Urinary bladder (tissue), 4 donors: ENCODE measurements around the gene C5. TPM values are rescaled to one million over a fixed set of nuclear protein-coding genes. Genes with fewer than 3 reads are reported as not detected.
"Not testable (repeated sequence)": the region's sequence is repeated elsewhere in the genome, so short reads cannot be mapped to it uniquely, and the experiment has no call there.

ENCODE experiments used
- DNase-seq: peaks from one replicate; pipeline ENCODE4 v3.0.0-alpha.2; 2015; ENCODE audit errors: extremely low spot score
- H3K27ac ChIP-seq: one replicate; pipeline ENCODE4 v1.5.1; 2013; ENCODE audit warnings: low read depth, mild to moderate bottlenecking, moderate library complexity
- H3K36me3 ChIP-seq: one replicate; pipeline ENCODE4 v1.6.1; 2013; ENCODE audit warnings: mild to moderate bottlenecking, moderate library complexity; ENCODE audit not compliant: insufficient read depth
- H3K4me1 ChIP-seq: one replicate; pipeline ENCODE4 v1.6.1; 2013; ENCODE audit warnings: mild to moderate bottlenecking, moderate library complexity; ENCODE audit not compliant: insufficient read depth
- H3K4me3 ChIP-seq: one replicate; pipeline ENCODE4 v1.5.1; 2013; ENCODE audit warnings: low read depth, low read length
- WGBS: extraction: QIAGEN DNeasy Blood & Tissue Kit; methylation state at CpG from one replicate; pipeline ENCODE4 v1.1.7; 2013; 5-methylcytosine and 5-hydroxymethylcytosine counted together
- polyA plus RNA-seq: library from polyadenylated mRNA; stranded (reverse); fragments of 200-250 nt; gene quantifications from one replicate; pipeline ENCODE4 v1.2.3, GENCODE V29; 2013
- total RNA-seq: library from RNA; depleted of rRNA; stranded (reverse); fragments of >200 nt; gene quantifications from one replicate; pipeline ENCODE4 v1.2.3, GENCODE V29; 2014
- donor health status: healthy with polysubstance abuse.
- donor health status: healthy.

The C5 gene
- total and polyA plus RNA-seq, 2 donors = 3.2 to 18.1 TPM

DNA sequence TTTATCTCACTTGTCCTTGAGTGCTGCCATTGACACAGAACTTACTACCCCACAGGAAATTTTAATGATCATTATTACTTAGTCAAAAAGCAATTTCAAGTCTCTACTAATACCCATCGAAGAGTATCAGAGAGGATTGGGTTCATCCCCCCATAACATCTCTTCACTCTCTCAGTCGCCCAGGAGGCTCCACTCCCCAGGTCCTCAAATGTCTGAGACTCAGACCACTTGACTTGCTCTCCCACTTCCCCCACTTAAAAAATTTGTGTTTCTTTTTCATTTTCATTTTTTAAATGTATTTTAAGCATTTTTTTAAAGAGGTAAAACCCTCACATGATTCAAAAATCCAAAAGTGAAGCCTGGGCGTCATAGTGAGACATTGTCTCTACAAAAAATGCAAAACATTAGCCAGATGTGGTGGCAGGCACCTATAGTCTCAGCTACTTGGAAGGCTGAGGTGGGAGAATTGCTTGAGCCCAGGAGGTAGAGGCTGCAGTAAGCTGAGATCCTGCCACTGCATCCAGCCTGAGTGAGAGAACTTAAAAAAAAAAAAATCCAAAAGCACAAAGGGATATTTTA, 66.7 kb downstream of the C5 start:
- 85% methylated on average over 3 of the region's 3 CpGs for WGBS
- Histone ChIP-seq H3K36me3 (no peaks in the 10 kb centered on the region), H3K4me1 (peaks cover 2% of the 10 kb centered on the region), H3K4me3 (no peak overlapping the region), H3K27ac (no peak overlapping the region)
- DNase-seq = no peak

GRCh38 chr9:120982836-120983235, 67.2 kb downstream of the C5 start:
- Histone ChIP-seq H3K4me3 (no peak overlapping the region), H3K4me1 (peaks cover 2% of the 10 kb centered on the region), H3K27ac (no peak overlapping the region), H3K36me3 (no peaks in the 10 kb centered on the region)
- DNase-seq = no peak
- 41% methylated on average over 3 of the region's 3 CpGs for WGBS

DNA sequence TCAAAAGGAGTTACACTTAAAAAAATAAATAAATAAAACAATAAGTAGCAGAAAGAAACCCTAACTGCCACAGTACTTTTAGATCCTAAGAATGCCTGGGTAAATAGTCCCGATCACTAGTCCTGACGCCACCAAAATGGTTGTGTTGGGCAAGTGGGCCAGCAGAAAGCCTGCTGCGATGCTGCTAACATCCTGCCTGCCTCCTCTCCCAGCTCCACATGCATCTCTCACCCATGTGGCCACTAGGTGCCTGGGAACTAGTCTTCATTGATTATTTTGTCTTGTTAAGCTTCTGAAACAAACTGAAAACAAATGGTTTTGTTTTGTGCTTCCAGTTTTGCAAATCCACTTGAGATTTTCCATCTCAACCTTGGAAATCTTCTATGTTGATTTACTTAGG, 69.1 kb downstream of the C5 start:
- 96% methylated on average over 3 of the region's 3 CpGs for WGBS
- H3K27ac ChIP-seq = no peak overlapping the region

GRCh38 chr9:120979797-120980196, 70.3 kb downstream of the C5 start:
- Histone ChIP-seq H3K4me3 (no peak overlapping the region), H3K36me3 (no peaks in the 10 kb centered on the region), H3K27ac (no peak overlapping the region), H3K4me1 (no peaks in the 10 kb centered on the region)
- WGBS = 93% methylated on average over 8 of the region's 8 CpGs
- DNase-seq = no peak

More for the DNA sequence above, 69.1 kb downstream of the C5 start:
- DNase-seq = no peak
- Histone ChIP-seq H3K4me1 (no peaks in the 10 kb centered on the region), H3K4me3 (no peak overlapping the region), H3K36me3 (no peaks in the 10 kb centered on the region)

DNA sequence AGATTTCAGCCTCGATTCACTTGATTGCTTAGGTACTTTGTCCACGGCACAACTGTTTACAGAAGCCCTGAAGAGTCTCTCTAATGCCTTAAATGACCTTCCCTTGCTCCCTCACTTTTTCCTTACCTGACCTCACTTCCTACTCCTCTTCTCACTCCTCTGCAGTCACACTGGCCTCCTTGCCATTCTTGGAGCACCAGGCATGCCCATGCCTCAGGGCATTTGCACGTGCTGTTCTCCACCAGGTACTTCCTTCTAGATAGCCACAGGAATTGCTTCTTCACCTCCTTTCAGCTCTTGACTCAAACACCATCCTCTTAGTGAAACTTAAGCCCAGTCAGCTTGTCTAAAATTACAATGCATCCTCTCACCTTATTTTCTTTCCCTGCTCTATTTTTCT, 71.1 kb downstream of the C5 start:
- Histone ChIP-seq H3K27ac (no peak overlapping the region), H3K4me3 (no peak overlapping the region), H3K4me1 (no peaks in the 10 kb centered on the region), H3K36me3 (no peaks in the 10 kb centered on the region)
- WGBS = 88% methylated on average over 3 of the region's 3 CpGs
- no peak for DNase-seq

DNA sequence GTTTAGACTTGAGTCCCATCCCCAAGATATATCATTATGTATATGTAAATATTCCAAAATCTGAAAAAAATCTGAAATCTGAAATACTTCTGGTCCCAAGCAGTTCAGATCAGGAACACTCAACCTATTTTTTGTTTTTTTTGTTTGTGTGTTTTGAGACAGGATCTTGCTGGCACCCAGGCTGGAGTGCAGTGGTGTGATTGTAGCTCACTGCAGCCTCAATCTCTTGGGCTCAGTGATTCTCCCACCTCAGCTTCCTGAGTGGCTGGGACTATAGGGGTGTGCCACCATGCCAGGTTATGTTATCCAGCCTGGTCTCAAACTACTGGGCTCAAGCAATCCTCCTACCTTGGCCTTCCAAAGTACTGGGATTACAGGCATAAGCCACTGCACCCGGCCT, 72.8 kb downstream of the C5 start:
- no peak overlapping the region for H3K27ac ChIP-seq
- DNase-seq = no peak
- 49% methylated on average over 1 of the region's 1 CpG for WGBS
- no peak overlapping the region for H3K4me3 ChIP-seq
- H3K36me3 ChIP-seq = no peaks in the 10 kb centered on the region
- no peaks in the 10 kb centered on the region for H3K4me1 ChIP-seq

GRCh38 chr9:120974921-120975320, 75.2 kb downstream of the C5 start:
- H3K4me3 ChIP-seq = no peak overlapping the region
- no peak overlapping the region for H3K27ac ChIP-seq
- no peak for DNase-seq
- no peaks in the 10 kb centered on the region for H3K36me3 ChIP-seq
- H3K4me1 ChIP-seq = no peaks in the 10 kb centered on the region
- 68% methylated on average over 1 of the region's 1 CpG for WGBS

- no peaks in the 10 kb centered on the region for H3K36me3 ChIP-seq
- DNase-seq = no peak
- no peak overlapping the region for H3K4me3 ChIP-seq
- WGBS = 74% methylated on average over 2 of the region's 2 CpGs
- H3K27ac ChIP-seq = no peak overlapping the region
- H3K4me1 ChIP-seq = no peaks in the 10 kb centered on the region
Observed at GRCh38 chr9:120974181-120974580, 75.9 kb downstream of the C5 start.

GRCh38 chr9:120971938-120972337, 78.1 kb downstream of the C5 start:
- Histone ChIP-seq H3K4me1 (no peaks in the 10 kb centered on the region), H3K4me3 (no peak overlapping the region), H3K27ac (no peak overlapping the region), H3K36me3 (no peaks in the 10 kb centered on the region)
- no peak for DNase-seq

DNA sequence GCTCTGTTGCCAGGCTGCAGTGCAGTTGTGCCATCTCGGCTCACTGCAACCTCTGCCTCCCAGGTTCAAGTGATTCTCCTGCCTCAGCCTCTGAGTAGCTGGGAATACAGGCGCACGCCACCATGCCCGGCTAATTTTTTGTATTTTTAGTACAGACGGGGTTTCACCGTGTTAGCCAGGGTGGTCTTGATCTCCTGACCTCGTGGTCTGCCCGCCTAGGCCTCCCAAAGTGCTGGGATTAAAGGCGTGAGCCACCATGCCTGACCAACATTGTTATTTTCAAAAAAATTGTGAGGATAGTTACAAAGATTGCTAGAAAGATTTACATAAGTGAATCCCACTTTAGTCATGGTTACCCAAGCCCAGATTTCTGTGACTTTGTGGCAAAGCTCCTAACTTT, 78.6 kb downstream of the C5 start:
- not testable (repeated sequence) for H3K4me3 ChIP-seq, H3K36me3 ChIP-seq, H3K27ac ChIP-seq, H3K4me1 ChIP-seq, DNase-seq
- 95% methylated on average over 9 of the region's 9 CpGs for WGBS

DNA sequence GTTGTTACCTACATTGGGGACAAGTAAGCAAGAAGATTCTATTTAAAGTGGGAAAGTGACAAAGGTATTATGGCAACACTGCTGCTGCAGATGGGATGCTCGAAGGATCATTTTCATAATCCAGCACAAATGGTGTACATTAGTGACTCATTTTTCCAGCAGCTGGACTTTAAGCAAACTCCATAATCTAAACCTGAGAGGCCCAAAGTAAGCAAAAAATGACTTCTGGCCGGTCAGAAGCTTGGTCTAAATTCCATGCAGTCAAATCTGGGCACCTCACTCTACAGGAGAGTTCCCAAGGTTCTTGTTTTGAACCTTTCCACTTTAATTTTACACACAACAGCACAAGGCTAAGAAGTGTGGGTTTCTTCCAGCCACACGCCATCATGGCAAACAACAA, 79.8 kb downstream of the C5 start:
- DNase-seq = no peak
- WGBS = 66% methylated on average over 3 of the region's 3 CpGs
- Histone ChIP-seq H3K4me3 (no peak overlapping the region), H3K36me3 (no peaks in the 10 kb centered on the region), H3K27ac (no peak overlapping the region), H3K4me1 (no peaks in the 10 kb centered on the region)

DNA sequence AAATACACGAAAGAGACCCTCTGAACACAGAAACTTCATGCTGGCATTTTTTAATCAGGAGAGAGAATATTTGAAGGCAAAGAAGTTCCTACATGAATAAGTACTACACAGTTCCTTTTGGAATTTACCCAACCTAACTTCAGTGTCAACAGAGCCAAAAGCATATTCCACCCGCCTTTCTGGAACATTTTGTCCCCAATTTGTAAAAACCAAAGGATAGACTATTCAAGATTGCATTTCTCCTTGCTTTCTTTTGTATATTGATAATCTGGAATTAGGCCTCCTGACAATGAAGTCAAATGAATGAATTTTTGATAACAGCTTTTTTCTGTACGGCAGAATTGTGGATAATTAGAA, 84.1 kb downstream of the C5 start:
- no peak overlapping the region for H3K27ac ChIP-seq

DNA sequence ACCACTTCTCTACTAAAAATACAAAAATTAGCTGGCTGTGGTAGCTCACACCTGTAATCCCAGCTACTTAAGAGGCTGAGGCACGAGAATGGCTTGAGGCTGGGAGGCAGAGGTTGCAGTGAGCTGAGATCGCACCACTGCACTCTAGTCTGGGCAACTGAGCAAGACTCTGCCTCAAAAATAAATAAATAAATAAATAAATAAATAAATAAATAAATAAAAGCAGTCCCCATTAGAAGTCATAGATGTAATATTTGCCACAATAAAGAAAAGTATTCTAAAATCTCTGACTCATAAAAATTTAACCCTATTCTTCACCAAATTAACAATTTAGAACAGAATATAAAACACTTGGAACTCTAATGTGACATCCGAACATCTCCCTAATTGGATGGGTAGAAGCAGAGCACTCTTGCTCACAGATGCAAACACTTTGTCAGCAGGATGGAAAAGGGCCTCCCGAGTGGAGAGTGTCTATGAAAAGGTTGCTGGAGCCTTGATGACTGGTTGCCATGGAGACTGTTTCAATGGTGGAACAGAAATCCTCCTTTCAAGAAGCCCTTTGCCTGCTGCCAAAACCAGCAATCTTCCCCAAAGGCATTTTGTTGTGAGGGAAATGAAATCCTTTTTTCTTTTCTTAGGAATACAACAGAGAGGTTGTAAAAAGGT, 84.6 kb downstream of the C5 start:
- peak; percentile 28 for DNase-seq
- Histone ChIP-seq H3K4me1 (no peaks in the 10 kb centered on the region), H3K36me3 (no peaks in the 10 kb centered on the region), H3K4me3 (no peak overlapping the region), H3K27ac (no peak overlapping the region)
- 79% methylated on average over 4 of the region's 4 CpGs for WGBS

More for the DNA sequence above, 84.1 kb downstream of the C5 start:
- Histone ChIP-seq H3K4me3 (no peak overlapping the region), H3K36me3 (no peaks in the 10 kb centered on the region), H3K4me1 (no peaks in the 10 kb centered on the region)
- no peak for DNase-seq
- 70% methylated on average over 3 of the region's 3 CpGs for WGBS

GRCh38 chr9:120961936-120962335, 88.1 kb downstream of the C5 start:
- no peaks in the 10 kb centered on the region for H3K4me1 ChIP-seq
- H3K36me3 ChIP-seq = no peaks in the 10 kb centered on the region
- 94% methylated on average over 3 of the region's 3 CpGs for WGBS
- no peak overlapping the region for H3K27ac ChIP-seq
- no peak for DNase-seq
- H3K4me3 ChIP-seq = no peak overlapping the region

DNA sequence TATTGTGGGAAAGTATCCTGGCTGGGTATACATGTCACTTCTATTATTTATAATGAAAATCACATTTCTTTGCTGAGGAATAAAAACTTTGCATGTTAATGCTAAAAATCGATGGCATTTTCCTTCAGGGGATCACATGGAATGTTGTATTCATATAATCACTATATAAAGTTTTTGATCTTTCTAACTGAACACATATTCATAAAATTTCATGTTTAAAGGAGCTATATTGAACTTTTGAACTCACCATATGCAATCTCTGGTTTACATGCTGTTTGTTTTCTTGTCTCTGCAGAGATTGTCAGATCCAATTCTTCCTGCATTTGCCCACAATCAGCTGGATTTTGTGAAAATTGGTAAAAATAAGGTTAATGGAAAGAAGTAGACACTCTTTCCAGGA, 90.1 kb downstream of the C5 start:
- Histone ChIP-seq H3K4me1 (no peaks in the 10 kb centered on the region), H3K4me3 (no peak overlapping the region), H3K36me3 (no peaks in the 10 kb centered on the region), H3K27ac (no peak overlapping the region)
- WGBS = 76% methylated on average over 1 of the region's 1 CpG
- no peak for DNase-seq
